ENCODE data around the gene KIAA0513. TPM values are rescaled to one million over a fixed set of nuclear protein-coding genes. Genes with fewer than 3 reads are reported as not detected.

KIAA0513 gene
- total RNA-seq, 4 donors from 2014 or later = 6.2 to 8.4 (median 7.5) TPM

- 5% methylated on average over 5 to 6 of the region's 29 CpGs for WGBS, 2 donors
- intact Hi-C loops (cut with DNase I) = no loop called here
- TF ChIP-seq CTCF (IDR thresholded peaks at IDR 0.05) = no peak
- TF ChIP-seq POLR2A (IDR thresholded peaks at IDR 0.05) = peak in 1 of 2 donors; percentile 20
- Histone ChIP-seq H3K36me3 (no peaks in the 10 kb centered on the region), H3K27me3 (no peaks in the 10 kb centered on the region), H3K27ac (peak overlapping the region; percentile 9 to 79 (median 70)), H3K4me3 (replicated peaks in 1 of 3) (peak overlapping the region in 1 of 3 donors; percentile 28), H3K9me3 (no peaks in the 10 kb centered on the region), H3K4me1 (peaks cover 13 to 43% of the 10 kb centered on the region in 2 donors)
- DNase-seq = peak; percentile 95 to 96
Observed at GRCh38 chr16:85137323-85138072, 109.9 kb downstream of the KIAA0513 start.

- intact Hi-C loops (cut with DNase I) = no loop called here
- 79 to 88% methylated on average over 11 to 12 of the region's 12 CpGs for WGBS, 2 donors
- Histone ChIP-seq H3K4me1 (peaks cover 13 to 44% of the 10 kb centered on the region in 2 donors), H3K4me3 (replicated peaks in 1 of 3) (peak overlapping the region in 1 of 3 donors; percentile 28), H3K9me3 (no peaks in the 10 kb centered on the region), H3K27ac (peak overlapping the region; percentile 9 to 79 (median 70)), H3K27me3 (no peaks in the 10 kb centered on the region), H3K36me3 (no peaks in the 10 kb centered on the region)
- TF ChIP-seq CTCF (IDR thresholded peaks at IDR 0.05) = no peak
- no peak for TF ChIP-seq POLR2A (IDR thresholded peaks at IDR 0.05)
- DNase-seq = no peak
Observed at GRCh38 chr16:85138073-85138824, 110.7 kb downstream of the KIAA0513 start.

- Histone ChIP-seq H3K27ac (no peak overlapping the region), H3K36me3 (no peaks in the 10 kb centered on the region), H3K4me3 (replicated peaks in 1 of 3) (no peak overlapping the region), H3K4me1 (peaks cover 13 to 44% of the 10 kb centered on the region in 2 donors), H3K9me3 (no peaks in the 10 kb centered on the region), H3K27me3 (no peaks in the 10 kb centered on the region)
- intact Hi-C loops (cut with DNase I) = no loop called here
- 74 to 84% methylated on average over 15 to 16 of the region's 16 CpGs for WGBS, 2 donors
- DNase-seq = peak; percentile 31 to 36
- TF ChIP-seq CTCF (IDR thresholded peaks at IDR 0.05) = no peak
- TF ChIP-seq POLR2A (IDR thresholded peaks at IDR 0.05) = no peak
Observed at GRCh38 chr16:85138825-85139627, 111.4 kb downstream of the KIAA0513 start.

GRCh38 chr16:85139881-85140339 is 112.3 kb downstream of the KIAA0513 start:
- intact Hi-C loops (cut with DNase I) = no loop called here
- Histone ChIP-seq H3K4me1 (peaks cover 13 to 40% of the 10 kb centered on the region in 2 donors), H3K27me3 (no peaks in the 10 kb centered on the region), H3K9me3 (no peaks in the 10 kb centered on the region), H3K27ac (no peak overlapping the region), H3K36me3 (no peaks in the 10 kb centered on the region), H3K4me3 (replicated peaks in 1 of 3) (no peak overlapping the region)
- 76 to 81% methylated on average over 9 of the region's 9 CpGs for WGBS, 2 donors
- no peak for DNase-seq
- no peak for TF ChIP-seq CTCF (IDR thresholded peaks at IDR 0.05)
- TF ChIP-seq POLR2A (IDR thresholded peaks at IDR 0.05) = no peak

Data from thyroid gland (tissue), 4 donors.